Activated effector memory CD4-positive, alpha-beta T cell treated with Interleukin-2 at 50 U/mL for 16 hours (primary cell): ENCODE data around the gene DHRS3.

Experiments
- DNase-seq: peaks from one replicate; pipeline ENCODE4 v3.0.0-alpha.2; 2020

Gene DHRS3

DNA sequence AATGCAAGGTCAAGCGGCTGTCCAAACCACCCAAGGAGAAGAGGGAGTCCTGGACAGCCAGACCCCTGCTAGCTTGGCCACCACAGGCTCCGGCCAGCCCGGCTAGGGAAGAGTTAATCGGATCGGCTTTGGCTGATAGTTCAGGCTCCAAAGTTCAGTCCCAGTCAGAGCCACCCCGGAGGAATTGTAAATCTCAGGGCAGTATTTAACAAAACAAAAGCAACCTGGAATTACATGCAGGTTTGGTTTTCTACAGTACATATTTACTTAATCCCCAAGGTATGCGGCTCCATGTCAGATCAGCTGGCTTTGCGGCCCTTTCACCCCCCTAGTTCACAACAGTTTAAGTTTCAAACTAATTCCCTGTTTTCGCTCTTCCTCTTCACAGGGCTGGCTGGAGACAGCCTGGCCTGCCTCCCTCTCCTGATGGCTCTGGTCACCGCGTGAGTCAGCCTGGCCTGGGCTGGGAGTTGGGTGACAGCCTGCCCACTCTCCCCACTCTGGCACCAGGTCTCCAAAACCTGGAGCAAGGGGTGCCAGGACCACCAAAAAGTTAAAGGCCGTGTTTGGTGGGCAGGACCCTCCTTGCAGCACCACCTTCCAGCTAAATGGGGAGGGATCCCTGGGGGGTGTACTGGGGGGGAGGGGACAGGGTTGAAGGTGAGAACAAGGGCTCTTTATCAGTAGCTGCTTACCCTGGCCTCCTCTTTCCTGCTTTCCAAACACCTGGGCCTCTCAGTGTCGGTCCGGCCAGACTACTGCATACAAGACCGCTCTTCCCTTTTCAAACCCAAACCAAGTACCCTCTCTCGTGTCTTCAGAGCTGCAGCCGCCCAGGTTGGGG, 1.9 kb downstream of the DHRS3 start:
- DNase-seq, result no peak

DNA sequence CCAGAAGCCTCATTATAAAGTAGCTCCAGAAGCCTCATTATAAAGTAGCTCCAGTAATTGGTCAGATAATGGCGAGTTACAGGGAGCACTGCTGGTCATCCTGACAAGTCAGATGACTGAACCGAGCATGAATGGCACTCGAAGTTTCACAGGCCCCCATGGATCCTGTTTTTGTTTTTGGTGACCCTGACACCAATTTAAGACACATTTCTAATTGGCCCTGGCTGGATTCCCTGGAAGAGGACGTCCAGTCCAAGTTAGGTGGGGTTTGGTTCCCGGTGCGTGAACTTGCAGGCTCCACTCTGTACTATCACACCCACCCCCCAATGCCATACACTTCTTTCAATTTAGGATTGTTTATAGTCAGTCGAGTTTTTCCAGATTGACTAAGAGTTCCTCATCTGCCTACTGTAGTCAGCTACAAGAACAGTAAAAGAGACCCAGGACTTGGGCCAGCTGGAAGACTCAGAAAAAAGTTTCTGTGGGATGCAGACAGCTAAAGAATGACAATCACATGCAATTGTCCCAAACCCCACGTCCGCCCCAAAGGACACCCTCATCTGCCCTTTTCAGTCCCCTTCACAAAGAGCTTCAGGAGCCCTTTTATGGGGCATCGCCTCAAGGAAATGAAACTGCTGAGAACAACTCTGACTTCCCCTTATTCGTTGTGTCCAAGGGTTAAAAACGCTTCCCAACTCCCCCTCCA, 2.7 kb downstream of the DHRS3 start:
- DNase-seq, result no peak

DNA sequence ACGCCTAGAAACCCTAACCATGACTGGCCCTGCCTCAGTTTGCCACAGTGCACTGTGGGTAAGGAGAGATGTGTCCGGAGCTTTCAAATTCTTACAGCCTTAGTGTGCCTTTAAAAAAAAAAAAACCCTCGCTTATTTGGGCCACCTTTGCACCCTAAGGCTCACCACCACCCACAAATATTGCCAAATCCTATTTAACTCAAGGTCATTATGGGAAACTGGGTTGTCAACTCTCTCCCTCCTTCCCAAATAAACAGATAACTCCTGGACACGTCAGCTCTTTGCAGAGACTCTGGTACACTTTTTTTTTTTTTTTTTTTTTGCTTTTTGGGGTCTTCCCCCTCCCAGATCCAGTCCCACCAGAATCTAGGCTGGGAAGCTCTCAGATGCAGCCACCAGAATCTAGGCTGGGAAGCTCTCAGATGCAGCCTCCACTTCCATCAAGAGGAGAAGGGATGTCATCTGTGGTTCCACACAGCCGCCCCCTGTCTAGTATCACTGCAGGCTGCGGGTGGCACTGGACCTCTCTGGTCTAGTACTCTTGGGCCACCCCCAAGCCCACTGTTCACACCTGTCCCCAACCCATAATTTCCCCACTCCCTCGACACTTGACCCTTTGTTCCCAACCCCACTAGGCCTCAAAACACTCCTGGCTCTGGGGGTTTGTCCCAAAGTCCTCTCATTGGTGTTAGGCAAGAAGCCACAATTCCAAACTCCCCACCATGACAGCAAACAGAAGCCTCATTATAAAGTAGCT, 3.4 kb downstream of the DHRS3 start:
- no peak for DNase-seq

DNA sequence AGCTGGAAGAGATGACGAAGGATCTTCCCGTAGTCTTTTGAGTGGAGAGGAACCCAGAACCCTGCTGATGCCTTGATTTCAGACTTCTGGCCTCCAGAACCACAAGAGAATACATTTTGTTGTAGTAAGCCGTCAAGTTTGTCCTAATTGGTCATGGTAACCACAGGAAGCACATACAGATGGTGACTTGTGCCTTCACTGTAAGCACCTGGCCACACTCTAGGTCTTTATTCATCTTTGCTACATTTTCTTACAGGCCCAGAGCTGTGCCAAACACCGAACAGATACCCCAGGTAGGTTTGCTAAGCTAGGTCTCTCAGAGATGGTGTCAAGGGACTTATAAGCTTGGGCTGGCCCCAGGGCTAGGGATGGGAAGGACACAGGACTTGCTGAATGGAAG, 4.8 kb downstream of the DHRS3 start:
- no peak for DNase-seq

DNA sequence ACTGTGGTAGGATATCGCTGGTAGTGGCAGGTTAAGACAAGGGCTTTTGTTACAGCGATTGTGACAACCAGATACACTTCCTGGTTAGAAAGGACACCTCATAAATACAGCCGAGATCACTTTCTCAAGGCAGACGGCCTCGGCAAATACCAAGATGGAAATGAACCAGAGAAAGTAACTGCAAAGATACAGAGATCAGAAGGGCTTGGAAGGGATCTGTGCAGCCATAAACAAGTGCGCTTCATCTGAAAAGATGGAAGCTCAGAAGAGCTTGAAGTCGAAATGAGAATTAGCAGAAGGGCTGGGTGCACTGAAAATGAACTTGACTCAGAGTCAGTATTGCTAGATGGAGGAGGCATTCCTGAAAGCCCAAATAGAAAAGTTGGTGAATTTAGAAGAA, 7.1 kb downstream of the DHRS3 start:
- DNase-seq, result no peak

DNA sequence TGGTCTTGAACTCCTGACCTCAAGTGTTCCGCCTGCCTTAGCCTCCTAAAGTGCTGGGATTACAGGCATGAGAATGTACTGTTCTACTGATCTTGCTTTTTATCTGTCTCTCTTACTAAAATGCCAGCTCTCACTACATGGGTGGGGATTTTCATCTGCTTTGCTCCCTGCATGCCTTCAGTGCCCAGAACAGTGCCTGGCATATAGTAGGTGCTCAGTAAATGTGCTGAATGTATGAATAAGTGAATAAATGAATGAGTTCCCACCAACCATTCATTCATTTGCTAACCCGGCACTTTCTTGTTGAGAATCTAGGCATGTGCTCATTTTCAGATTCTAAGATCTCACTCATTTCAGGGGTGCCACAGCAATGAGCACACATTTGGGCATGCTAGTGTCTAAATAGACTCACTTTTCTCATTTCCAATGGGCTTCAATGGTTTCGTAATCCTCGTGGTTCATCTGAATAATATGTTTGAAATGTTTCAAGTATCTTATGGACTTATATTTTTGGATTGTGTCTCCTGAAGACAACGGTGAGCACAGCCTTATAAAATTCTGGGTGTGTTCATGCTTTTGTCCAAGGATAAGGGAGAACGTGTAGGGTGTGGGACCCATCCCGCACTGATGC, 7.6 kb downstream of the DHRS3 start:
- no peak for DNase-seq

DNA sequence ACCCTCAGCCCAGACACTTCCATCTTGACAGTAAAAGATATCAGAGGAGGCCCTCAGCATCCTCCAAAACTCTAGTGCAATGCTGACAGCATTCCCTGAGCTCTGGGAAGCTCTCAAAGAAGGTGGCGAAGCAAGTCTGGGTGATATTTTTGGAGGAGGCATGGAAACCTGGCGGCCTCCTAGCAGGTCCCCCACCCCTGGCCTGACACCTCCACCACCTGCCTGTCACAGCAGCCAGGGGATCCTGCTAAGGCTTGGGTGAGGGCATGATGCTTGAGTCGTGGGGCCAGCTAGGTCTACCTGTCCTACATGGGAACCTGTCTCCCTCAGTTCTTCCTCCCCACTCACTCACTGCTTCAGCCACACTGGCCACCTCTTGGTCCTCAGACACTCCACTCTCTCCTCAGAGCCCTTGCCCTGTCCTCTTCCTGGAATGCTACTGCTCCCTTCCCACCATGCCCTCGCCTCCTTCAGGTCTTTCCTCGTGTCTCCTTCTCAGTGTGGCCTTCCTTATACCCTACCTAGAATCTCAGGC, 8.5 kb downstream of the DHRS3 start:
- DNase-seq, result no peak

DNA sequence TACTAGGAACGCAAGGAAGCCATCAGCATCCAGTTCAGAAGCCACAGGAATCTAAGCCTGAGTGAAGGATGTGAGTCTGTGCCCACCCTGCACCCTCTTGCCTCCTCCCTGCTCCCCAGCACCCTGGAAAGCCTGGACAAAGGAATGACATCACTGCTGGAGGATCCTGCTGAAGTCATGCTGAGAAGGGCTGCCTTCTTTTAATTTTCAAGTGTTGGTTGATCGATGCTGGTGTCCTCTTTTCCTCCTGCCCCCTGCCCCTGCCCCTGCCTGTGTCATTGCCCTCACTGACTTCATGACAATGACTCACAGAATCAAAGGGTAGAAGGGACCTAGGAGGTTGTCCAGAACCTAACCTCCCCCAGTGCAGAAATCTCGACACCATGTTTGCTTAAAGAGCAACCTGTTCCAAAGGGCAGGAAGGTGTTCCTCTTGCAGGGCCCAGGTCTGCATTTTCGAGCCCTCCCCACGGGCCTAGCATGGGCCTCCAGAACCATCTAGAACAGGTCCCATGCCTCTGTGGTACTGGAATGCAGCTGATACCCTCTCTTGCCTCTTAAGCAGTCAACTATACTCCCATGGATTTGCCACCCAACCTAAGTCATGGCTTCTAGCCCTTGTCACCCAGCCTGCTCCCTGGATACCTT, 9.6 kb downstream of the DHRS3 start:
- DNase-seq, result no peak

DNA sequence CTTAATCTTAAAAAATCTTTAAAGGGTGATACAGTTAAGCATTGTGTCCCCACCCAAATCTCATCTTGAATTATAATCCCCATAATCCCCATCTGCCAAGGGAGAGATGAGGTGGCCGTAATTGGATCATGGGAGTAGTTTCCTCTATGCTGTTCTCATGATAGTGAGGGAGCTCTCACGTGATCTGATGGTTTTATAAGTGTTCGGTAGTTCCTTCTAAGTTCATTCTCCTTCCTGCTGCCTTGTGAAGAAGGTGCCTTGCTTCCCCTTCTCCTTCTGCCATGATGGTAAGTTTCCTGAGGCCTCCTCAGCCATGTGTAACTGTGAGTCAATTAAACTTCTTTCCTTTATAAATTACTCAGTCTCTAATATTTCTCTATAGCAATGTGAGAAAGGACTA, 10.7 kb downstream of the DHRS3 start:
- no peak for DNase-seq

DNA sequence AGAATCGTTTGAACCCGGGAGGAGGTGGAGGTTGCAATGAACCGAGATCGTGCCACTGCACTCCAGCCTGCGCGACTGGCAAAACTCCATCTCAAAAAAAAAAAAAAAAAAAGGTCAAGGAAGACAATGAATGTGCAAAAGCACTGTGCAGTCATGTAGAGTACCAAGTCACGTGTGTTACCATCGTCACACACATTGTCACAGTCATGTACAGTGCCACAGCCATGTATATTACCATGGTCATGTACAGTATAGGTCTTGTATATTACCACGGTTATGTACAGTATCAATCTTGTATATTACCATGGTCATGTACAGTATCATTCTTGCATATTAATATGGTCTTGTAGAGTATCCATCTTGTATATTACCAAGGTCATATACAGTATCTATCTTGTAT, 13.0 kb downstream of the DHRS3 start:
- no peak for DNase-seq

DNA sequence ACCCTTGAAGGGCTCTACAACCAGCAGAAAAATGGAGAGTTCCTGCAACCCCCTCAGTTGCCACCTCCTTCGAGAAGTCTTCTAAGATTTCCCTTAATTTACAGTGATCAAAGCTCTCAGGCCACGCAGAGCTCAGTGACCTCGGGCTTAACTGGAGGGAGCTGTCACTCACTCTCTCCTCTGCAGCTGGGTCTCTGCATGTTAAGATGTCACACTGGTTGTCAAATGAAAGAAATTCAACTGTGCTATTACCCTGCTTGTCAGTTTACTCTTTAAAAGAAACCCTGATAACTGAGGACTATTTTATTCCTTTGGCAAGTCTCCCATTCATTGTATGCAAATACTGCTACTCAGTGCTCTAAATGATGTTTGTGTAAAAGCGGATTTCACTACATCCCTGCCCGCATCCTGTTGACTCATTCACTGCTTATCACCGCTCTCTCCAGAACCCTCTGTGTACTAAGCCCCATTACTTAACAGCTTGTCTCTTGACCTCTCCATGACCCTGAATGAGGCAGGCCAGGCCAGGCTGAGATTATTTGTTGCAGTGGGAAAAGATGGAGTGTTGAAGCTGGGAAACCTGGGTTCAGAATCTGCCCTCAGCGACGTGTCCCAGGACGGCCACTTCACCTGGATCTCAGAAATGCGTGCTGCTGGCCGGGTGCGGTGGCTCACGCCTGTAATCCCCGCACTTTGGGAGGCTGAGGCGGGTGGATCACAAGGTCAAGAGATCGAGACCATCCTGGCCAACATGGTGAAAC, 13.7 kb downstream of the DHRS3 start:
- peak; percentile 53 for DNase-seq

DNA sequence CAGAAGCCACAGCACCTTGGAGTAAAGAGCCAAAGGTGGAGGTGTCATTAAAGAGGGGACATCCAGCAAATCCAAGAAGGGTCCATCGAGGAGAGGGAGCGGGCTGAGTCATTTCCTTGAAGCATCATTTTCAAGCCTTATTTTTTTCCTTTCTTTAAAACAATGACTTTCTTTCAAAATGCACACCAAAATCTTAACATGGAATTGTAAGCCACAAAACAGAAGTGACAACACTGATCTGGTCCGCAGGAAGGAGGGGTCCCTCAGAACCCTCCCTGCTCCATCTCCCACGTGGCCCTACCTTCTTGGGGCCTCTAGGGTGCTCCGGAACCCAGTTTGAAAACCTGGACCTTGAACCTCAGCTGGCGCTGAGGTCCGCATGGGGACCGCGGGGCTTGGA, 14.8 kb downstream of the DHRS3 start:
- no peak for DNase-seq

DNA sequence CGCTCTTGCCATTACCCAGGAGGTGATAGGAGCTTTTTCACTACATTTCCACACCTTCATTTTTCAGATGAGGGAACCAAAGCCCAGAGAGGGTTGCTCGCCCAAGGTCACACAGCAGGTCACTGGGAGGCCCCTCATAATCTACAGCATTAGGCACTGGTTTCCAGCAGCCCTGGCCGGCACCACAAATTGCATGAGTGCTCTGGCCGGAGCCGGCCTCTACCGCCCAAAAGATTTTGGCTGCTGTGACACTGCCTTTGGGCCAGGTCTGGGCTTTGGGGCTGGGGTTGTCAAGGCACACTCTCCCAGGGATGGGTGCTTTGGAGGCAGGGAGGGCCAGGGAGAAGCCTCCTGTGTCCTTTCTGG, 15.4 kb downstream of the DHRS3 start:
- no peak for DNase-seq

DNA sequence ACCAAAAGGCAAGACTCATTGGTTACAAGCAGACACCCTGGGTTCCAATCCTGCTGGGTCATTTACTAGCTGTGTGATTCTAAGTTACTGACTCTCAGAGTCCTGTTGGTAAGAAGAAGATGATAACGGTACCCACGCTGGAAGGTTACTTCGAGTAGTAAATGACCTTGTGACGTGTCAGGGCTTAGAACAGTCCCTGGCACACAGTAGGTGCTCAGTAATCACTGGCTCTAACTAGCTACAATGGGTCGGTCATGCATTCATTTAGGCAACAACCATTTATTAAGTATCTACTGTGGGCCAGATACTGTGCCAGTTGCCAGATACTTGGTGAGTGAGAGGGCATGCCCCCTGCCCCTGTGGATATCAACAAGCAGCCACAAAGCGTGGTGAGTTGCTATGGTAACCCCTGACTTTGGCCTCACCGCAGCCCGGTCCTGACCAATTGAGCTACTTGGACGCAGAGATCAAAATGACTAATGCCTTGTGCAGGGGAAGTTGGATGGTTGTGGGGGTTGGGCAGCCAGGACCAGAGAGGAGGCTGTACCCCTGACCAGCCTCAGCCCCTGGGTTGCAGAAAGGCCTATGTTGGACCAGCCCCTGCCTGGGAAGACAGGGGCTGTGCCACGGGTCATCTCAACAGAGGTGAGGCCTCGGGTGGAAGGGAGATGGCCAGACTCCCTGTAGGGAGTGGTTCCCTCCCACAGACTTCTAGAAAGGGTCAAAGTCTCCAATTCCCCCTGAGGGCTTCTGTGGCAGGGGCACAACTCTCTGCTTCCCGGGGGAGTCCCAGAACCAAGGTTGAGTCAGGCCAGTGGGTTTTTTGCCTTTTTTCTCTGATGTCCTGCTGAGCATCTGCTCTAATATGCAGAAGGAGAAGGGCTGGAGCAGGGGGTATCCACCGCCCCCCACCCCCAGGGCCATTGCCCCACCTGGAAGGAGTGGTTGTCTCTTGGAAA, 16.0 kb downstream of the DHRS3 start:
- no peak for DNase-seq

DNA sequence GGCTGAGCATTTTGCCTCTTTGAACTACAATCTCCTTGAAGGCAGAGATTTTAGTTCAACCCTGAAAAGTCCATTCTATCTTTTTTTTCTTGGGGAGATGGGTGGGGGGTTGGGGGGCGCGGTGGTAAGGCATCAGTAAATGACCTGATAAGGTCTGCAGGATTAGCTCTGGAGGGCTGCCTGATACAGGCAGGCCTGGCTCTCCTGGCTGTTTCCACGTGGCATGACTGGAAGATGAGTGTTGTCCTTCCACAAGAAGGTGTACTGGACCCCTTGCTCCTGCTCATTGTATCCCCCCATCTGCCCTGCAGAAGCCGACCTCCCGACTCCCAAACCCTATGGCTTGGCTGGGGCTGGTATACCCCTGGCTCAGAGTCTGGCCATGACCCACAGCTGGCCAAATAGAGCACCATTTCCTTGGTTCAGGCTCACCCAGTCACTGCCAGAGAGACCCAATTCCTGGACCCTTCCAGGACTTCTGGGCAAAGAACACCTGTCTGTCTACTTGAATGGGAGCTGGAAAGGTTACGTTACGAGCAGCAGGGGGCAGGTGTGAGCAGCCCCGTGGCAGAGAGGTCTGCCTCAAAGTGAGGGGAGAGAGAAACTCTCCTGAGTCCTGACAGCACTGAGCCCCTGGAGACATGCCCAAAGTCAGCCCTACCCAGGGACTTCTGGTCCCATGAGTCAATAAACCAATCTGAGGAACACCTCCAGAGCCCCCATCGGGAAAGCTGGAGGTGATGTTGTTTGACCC, 17.0 kb downstream of the DHRS3 start:
- peak; percentile 40 for DNase-seq

DNA sequence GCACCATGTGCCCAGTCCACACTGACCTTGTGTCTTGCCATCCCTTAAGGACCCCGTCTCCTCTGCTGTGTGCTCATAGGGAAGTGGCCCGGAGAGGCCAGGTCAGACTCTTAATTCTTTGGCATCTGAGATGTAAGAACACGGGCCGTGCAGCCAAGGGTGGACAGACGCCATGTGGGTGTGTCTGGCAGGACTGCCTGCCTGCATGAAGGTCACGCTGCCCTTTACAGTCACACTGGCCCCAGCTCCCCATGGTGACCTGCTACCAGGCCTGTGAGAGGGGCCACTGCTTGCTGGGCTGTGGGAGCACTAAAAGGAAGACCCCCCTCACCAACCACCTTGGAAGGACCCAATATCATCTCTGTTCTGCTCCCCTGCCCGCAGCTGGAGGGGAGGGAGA, 17.7 kb downstream of the DHRS3 start:
- no peak for DNase-seq

DNA sequence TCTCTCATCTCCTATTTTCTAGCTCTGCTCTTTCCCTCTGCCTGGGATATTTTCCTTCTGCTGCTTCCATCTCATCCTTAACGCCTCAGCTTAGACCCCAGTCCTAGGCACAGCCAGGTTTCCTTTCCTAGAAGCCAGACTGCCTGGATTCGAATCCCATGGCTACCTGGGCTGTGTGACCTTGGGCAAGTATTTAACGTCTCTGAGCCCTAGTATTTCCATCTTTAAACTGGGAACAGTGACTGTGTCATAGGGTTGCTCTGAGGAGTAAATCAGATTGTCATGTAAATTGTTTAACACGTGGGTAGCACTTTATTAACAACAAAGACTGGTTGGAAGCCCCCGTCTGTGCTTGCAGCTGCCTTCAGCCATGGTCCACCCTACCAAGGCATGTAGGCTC, 18.4 kb downstream of the DHRS3 start:
- no peak for DNase-seq

DNA sequence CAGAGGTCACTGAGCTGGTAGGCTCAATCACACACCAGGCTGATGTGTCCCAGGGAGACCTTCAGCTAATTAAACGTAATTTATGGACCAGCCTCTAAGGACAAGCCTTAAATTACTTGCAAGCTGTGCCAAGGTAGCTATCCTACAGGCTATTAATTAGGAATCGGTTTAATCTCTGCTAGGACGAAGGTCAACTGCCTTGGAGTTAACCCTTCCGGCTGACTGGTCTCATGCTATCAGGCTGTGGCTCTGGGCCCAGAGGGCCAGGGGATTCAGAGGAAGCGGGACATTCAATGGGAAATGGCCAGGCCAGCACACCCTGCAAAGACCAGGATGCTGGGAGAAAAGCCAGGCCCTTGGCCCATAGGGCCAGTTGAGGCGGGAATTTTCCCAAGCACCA, 19.0 kb downstream of the DHRS3 start:
- no peak for DNase-seq

DNA sequence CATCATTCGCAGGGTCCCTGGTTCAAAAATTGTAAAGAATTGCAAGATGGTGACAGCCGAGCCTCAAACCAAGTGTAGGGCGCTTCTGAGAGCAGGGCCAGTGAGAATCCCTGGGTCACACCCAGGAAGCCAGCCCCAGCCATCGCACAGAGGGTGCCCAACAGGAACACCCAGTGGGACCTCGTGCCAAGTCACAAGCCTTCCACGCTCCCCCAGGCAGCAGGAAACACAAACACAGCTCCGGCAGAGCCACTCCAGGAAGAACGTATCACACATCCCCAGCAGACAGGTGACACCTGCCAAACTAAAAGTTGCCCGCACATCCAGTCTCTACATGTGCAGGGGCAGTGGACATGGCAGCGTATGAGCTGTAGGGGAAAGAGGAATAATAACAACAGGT, 20.2 kb downstream of the DHRS3 start:
- DNase-seq, result no peak
